Thyroid gland (tissue), 4 donors: Measurements from ENCODE around the gene SHQ1. TPM values are rescaled to one million over a fixed set of nuclear protein-coding genes. Genes with fewer than 3 reads are reported as not detected.

Experiments used
- DNase-seq, 2 donors: peaks; one replicate each; pipeline ENCODE4 v3.0.0-alpha.2; 2019
- H3K27ac ChIP-seq, 3 donors: fragments of 200-600 bp; sonication (generic); 1 replicate in 2 of 3; 2 replicates in 1 of 3; pipeline ENCODE4 v1.5.1; 2016 to 2019; ENCODE audit warnings: mild to moderate bottlenecking in 1 of 3, moderate library complexity in 1 of 3
- H3K27me3 ChIP-seq: fragments of 200-600 bp; sonication (generic); one replicate; pipeline ENCODE4 v1.5.1; 2019
- H3K36me3 ChIP-seq, 2 donors: fragments of 200-600 bp; sonication (generic); one replicate each; pipeline ENCODE4 v1.5.1; 2016 to 2019
- H3K4me1 ChIP-seq, 2 donors: fragments of 200-600 bp; sonication (generic); one replicate each; pipeline ENCODE4 v1.5.1; 2017 to 2019
- H3K4me3 ChIP-seq, 3 donors: fragments of 200-600 bp; sonication (generic); replicated peaks in 1 of 3; 1 replicate in 2 of 3; 2 replicates in 1 of 3; pipeline ENCODE4 v1.5.1; 2016; ENCODE audit warnings: mild to moderate bottlenecking in 1 of 3
- H3K9me3 ChIP-seq: fragments of 200-600 bp; sonication (generic); one replicate; pipeline ENCODE4 v1.5.1; 2017
- CTCF ChIP-seq, 6 experiments: fragments of 200-600 bp in 3 of 6; fragments of 450-650 bp in 3 of 6; sonication (generic) in 3 of 6; IDR thresholded peaks; one replicate each; pipeline ENCODE4 v1.5.1; 2016 to 2019; ENCODE audit warnings: antibody characterized with exemption in 6 of 6, mild to moderate bottlenecking in 2 of 6, inconsistent platforms in 1 of 6, moderate library complexity in 1 of 6
- POLR2A ChIP-seq, 2 donors: fragments of 450-650 bp; IDR thresholded peaks; one replicate each; pipeline ENCODE4 v1.6.1; 2017; ENCODE audit warnings: antibody characterized with exemption in 2 of 2, mild to moderate bottlenecking in 2 of 2, moderate library complexity in 1 of 2
- WGBS, 2 donors: methylation state at CpG; one replicate each; pipeline ENCODE4 v1.1.5; 2017; 5-methylcytosine and 5-hydroxymethylcytosine counted together
- intact Hi-C: fragments of 100-400 bp; cut with DNase I; formaldehyde crosslinking; loops from one replicate; pipeline ENCODE4 v1.15.1; 2023
- total RNA-seq, 4 donors: library from RNA; depleted of rRNA; stranded (reverse); fragments of >200 nt; gene quantifications; one replicate each; pipeline ENCODE4 v1.2.3, GENCODE V29; 2016

Gene SHQ1
- total RNA-seq, 4 donors from 2014 or later = 17.7 to 33.7 (median 26.3) TPM

- Histone ChIP-seq H3K4me1 (no peaks in the 10 kb centered on the region), H3K9me3 (no peaks in the 10 kb centered on the region), H3K27me3 (no peaks in the 10 kb centered on the region), H3K27ac (no peak overlapping the region), H3K36me3 (no peaks in the 10 kb centered on the region), H3K4me3 (no peak overlapping the region)
- WGBS, 2 donors = 92 to 97% methylated on average over 3 of the region's 3 CpGs
- intact Hi-C loops = no loop called here
- DNase-seq = no peak
- TF ChIP-seq POLR2A (IDR thresholded peaks at IDR 0.05) (no peak), CTCF (IDR thresholded peaks at IDR 0.05) (no peak)
These were observed 44.7 kb downstream of the SHQ1 start for GRCh38 chr3:72803573-72803972.

DNA sequence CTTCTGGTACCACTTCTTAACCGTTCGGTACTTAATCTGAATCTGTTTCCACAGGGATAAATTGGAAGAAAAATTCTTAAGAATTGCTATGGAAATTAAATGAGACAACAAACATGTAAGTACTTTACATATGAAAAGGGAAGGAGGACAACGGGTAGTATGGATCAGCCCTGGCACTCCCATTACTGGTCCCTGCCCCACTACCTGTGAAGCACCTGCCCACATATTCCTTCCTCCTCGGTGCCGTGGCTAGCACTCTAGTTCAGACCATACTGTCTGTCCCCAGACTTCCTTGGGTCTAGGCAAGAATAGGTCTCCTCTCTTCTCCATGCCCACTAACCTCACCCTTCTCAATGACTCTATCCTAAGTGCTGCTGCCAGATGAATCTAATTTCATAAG, 46.2 kb downstream of the SHQ1 start:
- intact Hi-C loops = no loop called here
- 92 to 94% methylated on average over 5 of the region's 5 CpGs for WGBS, 2 donors
- no peak for TF ChIP-seq POLR2A (IDR thresholded peaks at IDR 0.05)
- H3K4me3 ChIP-seq = no peak overlapping the region
- H3K4me1 ChIP-seq = no peaks in the 10 kb centered on the region
- no peak overlapping the region for H3K27ac ChIP-seq
- H3K27me3 ChIP-seq = no peaks in the 10 kb centered on the region
- H3K36me3 ChIP-seq = no peaks in the 10 kb centered on the region
- H3K9me3 ChIP-seq = no peaks in the 10 kb centered on the region
- DNase-seq = no peak

- intact Hi-C loops = no loop called here
- H3K36me3 ChIP-seq = no peaks in the 10 kb centered on the region
- no peak for DNase-seq
- H3K9me3 ChIP-seq = no peaks in the 10 kb centered on the region
- no peak overlapping the region for H3K27ac ChIP-seq
- TF ChIP-seq POLR2A (IDR thresholded peaks at IDR 0.05) (no peak), CTCF (IDR thresholded peaks at IDR 0.05) (no peak)
- no peak overlapping the region for H3K4me3 ChIP-seq
- no peaks in the 10 kb centered on the region for H3K27me3 ChIP-seq
- H3K4me1 ChIP-seq = no peaks in the 10 kb centered on the region
These were observed 47.4 kb downstream of the SHQ1 start for GRCh38 chr3:72800869-72801268.

- Histone ChIP-seq H3K4me1 (no peaks in the 10 kb centered on the region), H3K27ac (no peak overlapping the region), H3K27me3 (no peaks in the 10 kb centered on the region), H3K4me3 (no peak overlapping the region), H3K9me3 (no peaks in the 10 kb centered on the region), H3K36me3 (no peaks in the 10 kb centered on the region)
- 86 to 95% methylated on average over 3 of the region's 3 CpGs for WGBS, 2 donors
- no peak for DNase-seq
- intact Hi-C loops = no loop called here
- TF ChIP-seq POLR2A (IDR thresholded peaks at IDR 0.05) = no peak
- TF ChIP-seq CTCF (IDR thresholded peaks at IDR 0.05) = no peak
These were observed 49.6 kb downstream of the SHQ1 start for GRCh38 chr3:72798552-72799195.

GRCh38 chr3:72797773-72798543, 50.3 kb downstream of the SHQ1 start:
- WGBS, 2 donors = 42 to 43% methylated on average over 12 of the region's 12 CpGs
- Histone ChIP-seq H3K27ac (no peak overlapping the region), H3K4me3 (no peak overlapping the region), H3K27me3 (no peaks in the 10 kb centered on the region), H3K4me1 (no peaks in the 10 kb centered on the region), H3K36me3 (no peaks in the 10 kb centered on the region), H3K9me3 (no peaks in the 10 kb centered on the region)
- TF ChIP-seq CTCF (IDR thresholded peaks at IDR 0.05) (no peak), POLR2A (IDR thresholded peaks at IDR 0.05) (no peak)
- peak; percentile 27 for DNase-seq
- intact Hi-C loops = no loop called here
